Osteoblast (primary cell): Measurements from ENCODE around the gene RHBDL3. TPM values are rescaled to one million over a fixed set of nuclear protein-coding genes. Genes with fewer than 3 reads are reported as not detected.

Experiments
- DNase-seq: peaks from one replicate; pipeline ENCODE4 v3.0.0; 2011; ENCODE audit warnings: low spot score, mixed read lengths; ENCODE audit not compliant: insufficient read length; ENCODE audit errors: missing footprints
- H2AFZ ChIP-seq: 2 replicates; pipeline ENCODE4 v1.6.0; 2011; ENCODE audit warnings: mild to moderate bottlenecking, low read length
- H3K27ac ChIP-seq: 2 replicates; pipeline ENCODE4 v1.5.1; 2011; ENCODE audit warnings: mild to moderate bottlenecking, low read depth, low read length, moderate library complexity
- H3K27me3 ChIP-seq: 2 replicates; pipeline ENCODE4 v1.6.0; 2012; ENCODE audit warnings: mild to moderate bottlenecking, control low read depth, inconsistent platforms, low read length, moderate library complexity; ENCODE audit not compliant: insufficient read depth
- H3K36me3 ChIP-seq: 2 replicates; pipeline ENCODE4 v1.5.1; 2011; ENCODE audit warnings: mild to moderate bottlenecking, low read length, control low read depth, moderate library complexity; ENCODE audit not compliant: insufficient read depth
- H3K4me1 ChIP-seq: 2 replicates; pipeline ENCODE4 v1.5.1; 2011; ENCODE audit warnings: mild to moderate bottlenecking, low read length, control low read depth, moderate library complexity; ENCODE audit not compliant: insufficient read depth
- H3K4me2 ChIP-seq: 2 replicates; pipeline ENCODE4 v1.6.0; 2011; ENCODE audit warnings: mild to moderate bottlenecking, low read length; ENCODE audit not compliant: insufficient read depth
- H3K4me3 ChIP-seq: fragments of 200-600 bp; sonication (generic); 3 replicates; pipeline ENCODE4 v1.5.1; 2012; ENCODE audit warnings: mild to moderate bottlenecking, low read length, inconsistent platforms; ENCODE audit not compliant: insufficient read depth
- H3K79me2 ChIP-seq: 2 replicates; pipeline ENCODE4 v1.6.0; 2012; ENCODE audit warnings: mild to moderate bottlenecking, low read length, control low read depth, inconsistent platforms; ENCODE audit not compliant: insufficient read depth
- H3K9me3 ChIP-seq: 2 replicates; pipeline ENCODE4 v1.5.1; 2011; ENCODE audit warnings: low read depth, low read length, control low read depth
- H4K20me1 ChIP-seq: 2 replicates; pipeline ENCODE4 v1.6.0; 2012; ENCODE audit warnings: mild to moderate bottlenecking, low read length, control low read depth; ENCODE audit not compliant: insufficient read depth
- CTCF ChIP-seq: IDR thresholded peaks from 2 replicates; pipeline ENCODE4 v1.5.1; 2011; ENCODE audit warnings: mild to moderate bottlenecking, low read depth, low read length, moderate library complexity; ENCODE audit errors: extremely low read depth
- total RNA-seq: library from RNA; depleted of rRNA; stranded (reverse); fragments of >200 nt; gene quantifications from 2 replicates; pipeline ENCODE4 v1.2.3, GENCODE V29; 2012

Gene RHBDL3
- total RNA-seq, 1 donor: under 0.01 TPM

DNA sequence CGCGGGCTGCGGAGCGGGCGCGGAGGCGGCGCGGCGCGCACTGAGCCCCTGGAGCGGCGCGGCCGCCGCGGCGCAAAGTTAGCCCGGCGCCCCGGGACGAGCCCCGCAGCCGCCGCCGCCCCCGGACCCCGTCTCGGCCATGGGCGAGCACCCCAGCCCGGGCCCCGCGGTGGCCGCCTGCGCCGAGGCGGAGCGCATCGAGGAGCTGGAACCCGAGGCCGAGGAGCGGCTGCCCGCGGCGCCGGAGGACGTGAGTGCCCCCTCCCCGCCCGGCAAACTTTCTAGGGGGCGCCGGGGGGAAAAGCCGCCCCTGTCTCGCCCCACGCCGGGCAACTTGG lies 388 bp downstream of the RHBDL3 start:
- Histone ChIP-seq H3K4me2 (peak overlapping the region; percentile 55), H3K9me3 (no peaks in the 10 kb centered on the region), H3K27me3 (peaks cover 78% of the 10 kb centered on the region), H3K4me3 (peak overlapping the region; percentile 35), H4K20me1 (no peaks in the 10 kb centered on the region), H3K79me2 (no peaks in the 10 kb centered on the region), H2AFZ (no peak overlapping the region), H3K4me1 (peaks cover 5% of the 10 kb centered on the region), H3K27ac (no peak overlapping the region), H3K36me3 (no peaks in the 10 kb centered on the region)
- DNase-seq: peak; percentile 47
- no peak for TF ChIP-seq CTCF

- Histone ChIP-seq H3K27me3 (peaks cover 72% of the 10 kb centered on the region), H3K4me1 (peaks cover 5% of the 10 kb centered on the region), H2AFZ (no peak overlapping the region), H3K79me2 (no peaks in the 10 kb centered on the region), H4K20me1 (no peaks in the 10 kb centered on the region), H3K9me3 (no peaks in the 10 kb centered on the region), H3K4me2 (peak overlapping the region; percentile 55), H3K4me3 (peak overlapping the region; percentile 35), H3K36me3 (no peaks in the 10 kb centered on the region), H3K27ac (no peak overlapping the region)
- DNase-seq: peak; percentile 83
- TF ChIP-seq CTCF: no peak
These were observed 1.0 kb downstream of the RHBDL3 start for GRCh38 chr17:32266389-32267301.

- Histone ChIP-seq H3K36me3 (no peaks in the 10 kb centered on the region), H3K4me3 (no peak overlapping the region), H2AFZ (no peak overlapping the region), H3K79me2 (no peaks in the 10 kb centered on the region), H3K27ac (no peak overlapping the region), H3K4me2 (no peak overlapping the region), H3K4me1 (peaks cover 5% of the 10 kb centered on the region), H4K20me1 (no peaks in the 10 kb centered on the region), H3K9me3 (no peaks in the 10 kb centered on the region), H3K27me3 (peaks cover 62% of the 10 kb centered on the region)
- peak; percentile 89 for DNase-seq
- no peak for TF ChIP-seq CTCF
These were observed 2.1 kb downstream of the RHBDL3 start for GRCh38 chr17:32267690-32268205.

DNA sequence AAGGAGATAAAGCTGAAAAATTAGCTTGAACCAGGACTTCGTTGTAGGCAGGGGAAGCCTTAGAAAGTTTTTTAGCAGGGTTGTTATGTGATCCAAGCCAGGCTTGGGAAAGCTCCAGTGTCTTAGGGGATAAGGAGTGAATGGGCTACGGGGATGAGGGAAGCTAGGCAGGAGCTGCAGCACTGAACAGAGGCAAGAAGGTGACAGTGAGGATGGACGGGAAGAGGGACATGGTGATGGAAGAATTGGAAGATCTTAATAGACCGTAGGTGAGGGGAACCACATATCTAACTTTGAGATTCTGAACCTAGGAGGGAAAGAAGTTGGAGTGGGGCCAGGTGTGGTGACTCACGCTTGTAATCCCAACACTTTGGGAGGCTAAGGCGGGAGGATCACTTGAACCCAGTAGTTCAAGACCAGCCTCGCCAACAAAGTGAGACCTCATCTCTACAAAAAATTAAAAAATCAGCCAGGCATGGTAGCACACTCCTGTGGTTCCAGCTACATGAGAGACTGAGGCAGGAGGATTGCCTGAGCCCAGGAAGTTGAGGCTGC lies 3.2 kb downstream of the RHBDL3 start:
- H3K4me1 ChIP-seq: peaks cover 5% of the 10 kb centered on the region
- H4K20me1 ChIP-seq: no peaks in the 10 kb centered on the region
- H3K36me3 ChIP-seq: no peaks in the 10 kb centered on the region
- peaks cover 56% of the 10 kb centered on the region for H3K27me3 ChIP-seq
- H3K9me3 ChIP-seq: no peaks in the 10 kb centered on the region
- no peak overlapping the region for H3K27ac ChIP-seq
- H3K4me3 ChIP-seq: no peak overlapping the region
- H3K4me2 ChIP-seq: no peak overlapping the region
- TF ChIP-seq CTCF: no peak
- no peaks in the 10 kb centered on the region for H3K79me2 ChIP-seq
- DNase-seq: peak; percentile 55
- H2AFZ ChIP-seq: no peak overlapping the region
